GM12878 (cell line): ENCODE data around the gene C3orf22. TPM values are rescaled to one million over a fixed set of nuclear protein-coding genes. Genes with fewer than 3 reads are reported as not detected.

Experiments
- ATAC-seq: fragments of 200-7000 bp; cut with Tn5 transposase; 3 replicates; pipeline ENCODE4 v1.9.1; 2020; ENCODE audit warnings: mild to moderate bottlenecking, moderate library complexity
- BruUV-seq: library from RNA; stranded (reverse); fragments of 400-500 nt; replicated peaks from 2 replicates; lab custom pipeline; 2021; lab: Mats Ljungman, UMichigan
- CTCF ChIA-PET: fragments of 300-600 bp; sonication (Branson Sonifier 250); formaldehyde crosslinking; extraction: SDS; loops from one replicate; lab custom pipeline; 2021; ENCODE audit warnings: inconsistent platforms; lab: Yijun Ruan, JAX
- POLR2A ChIA-PET: fragments of 350-600 bp; formaldehyde crosslinking; extraction: SDS; loops from one replicate; lab custom pipeline; 2021; ENCODE audit warnings: inconsistent platforms; lab: Charles Lee
- RAD21 ChIA-PET: fragments of 300-600 bp; sonication (Branson Sonifier 250); formaldehyde crosslinking; loops from one replicate; lab custom pipeline; 2023; ENCODE audit warnings: antibody characterized with exemption; ENCODE audit not compliant: unreplicated experiment; lab: Charles Lee
- SMC1A ChIA-PET: fragments of 300-600 bp; sonication (Branson Sonifier 250); formaldehyde crosslinking; loops from one replicate; lab custom pipeline; 2023; ENCODE audit not compliant: unreplicated experiment, uncharacterized antibody; lab: Charles Lee
- DNase-seq: peaks from one replicate; pipeline ENCODE4 v3.0.0-alpha.2; 2011; ENCODE audit warnings: low read depth, low spot score
- FAIRE-seq: peaks from 3 replicates; lab custom pipeline; 2011; peaks lifted over from hg19 to GRCh38; lab: Jason Lieb, UNC
- H2AFZ ChIP-seq: 2 replicates; pipeline ENCODE4 v1.6.0; 2011; ENCODE audit warnings: low read depth, low read length, control low read depth; ENCODE audit not compliant: control insufficient read depth
- H3K27ac ChIP-seq: 2 replicates; pipeline ENCODE4 v1.5.1; 2011; ENCODE audit warnings: control low read depth; ENCODE audit not compliant: control insufficient read depth, insufficient read depth
- H3K27me3 ChIP-seq, 2 experiments: replicated peaks in 1 of 2; 2 replicates each; pipeline versions ENCODE4 v1.6.0 to v1.6.1; 2011; ENCODE audit warnings: low read length in 1 of 2; ENCODE audit not compliant: control insufficient read depth in 2 of 2, insufficient read depth in 2 of 2
- H3K36me3 ChIP-seq, 2 experiments: 2 replicates each; pipeline ENCODE4 v1.5.1; 2011; ENCODE audit warnings: low read length in 1 of 2; ENCODE audit not compliant: control insufficient read depth in 2 of 2, insufficient read depth in 2 of 2
- H3K4me1 ChIP-seq: 2 replicates; pipeline ENCODE4 v1.6.1; 2011; ENCODE audit warnings: mild to moderate bottlenecking, low read length, moderate library complexity, mixed read lengths; ENCODE audit not compliant: control insufficient read depth, insufficient read depth
- H3K4me2 ChIP-seq: 2 replicates; pipeline ENCODE4 v1.6.0; 2011; ENCODE audit warnings: control low read depth; ENCODE audit not compliant: control insufficient read depth, insufficient read depth
- H3K4me3 ChIP-seq: fragments of 200-600 bp; sonication (generic); 2 replicates; pipeline ENCODE4 v1.5.1; 2016
- H3K79me2 ChIP-seq: 2 replicates; pipeline ENCODE4 v1.6.0; 2011; ENCODE audit warnings: low read length; ENCODE audit not compliant: control insufficient read depth, insufficient read depth
- H3K9ac ChIP-seq: 2 replicates; pipeline ENCODE4 v1.8.0; 2011; ENCODE audit warnings: low read length, control low read depth, mixed read lengths; ENCODE audit not compliant: control insufficient read depth, insufficient read depth
- H3K9me3 ChIP-seq: replicated peaks from 3 replicates; pipeline ENCODE4 v1.5.1; 2011; ENCODE audit warnings: mild to moderate bottlenecking, low read length; ENCODE audit not compliant: control insufficient read depth, insufficient read depth
- H4K20me1 ChIP-seq: 2 replicates; pipeline ENCODE4 v1.6.0; 2011; ENCODE audit not compliant: control insufficient read depth, insufficient read depth
- ELK1 ChIP-seq: IDR thresholded peaks from 2 replicates; pipeline ENCODE4 v1.6.1; 2012; ENCODE audit warnings: low read depth, low read length, improper control_type of control experiment
- EZH2 ChIP-seq: IDR thresholded peaks from 2 replicates; pipeline ENCODE4 v1.6.1; 2012; ENCODE audit warnings: low read depth, mild to moderate bottlenecking, control low read depth, inconsistent platforms, low read length, borderline replicate concordance; ENCODE audit not compliant: control insufficient read depth
- MEF2A ChIP-seq: IDR thresholded peaks from 2 replicates; pipeline ENCODE4 v1.6.1; 2011; ENCODE audit warnings: low read depth, mild to moderate bottlenecking, low read length, moderate library complexity; ENCODE audit not compliant: insufficient read depth
- MTA2 ChIP-seq: fragments of 450-650 bp; IDR thresholded peaks from 2 replicates; pipeline ENCODE4 v1.6.1; 2016; ENCODE audit warnings: low read depth, mild to moderate bottlenecking, moderate library complexity
- PML ChIP-seq: IDR thresholded peaks from 2 replicates; pipeline ENCODE4 v1.6.1; 2012; ENCODE audit warnings: low read length, inconsistent platforms
- POLR2A ChIP-seq: IDR thresholded peaks from 2 replicates; pipeline ENCODE4 v1.6.1; 2011; ENCODE audit warnings: low read depth, mild to moderate bottlenecking, low read length
- POLR2AphosphoS5 ChIP-seq: IDR thresholded peaks from 2 replicates; pipeline ENCODE4 v1.6.1; 2011; ENCODE audit warnings: mild to moderate bottlenecking, low read length, inconsistent platforms
- RB1 ChIP-seq: fragments of 450-650 bp; formaldehyde crosslinking; IDR thresholded peaks from 2 replicates; pipeline ENCODE4 v1.6.1; 2017; ENCODE audit warnings: mild to moderate bottlenecking, borderline replicate concordance
- SMAD5 ChIP-seq: IDR thresholded peaks from 2 replicates; pipeline ENCODE4 v1.6.1; 2016; ENCODE audit warnings: antibody characterized with exemption, low read depth
- SRF ChIP-seq, 2 experiments: IDR thresholded peaks; 2 replicates each; pipeline ENCODE4 v1.6.1; 2011; ENCODE audit warnings: low read depth in 2 of 2, low read length in 2 of 2, mild to moderate bottlenecking in 1 of 2, moderate library complexity in 1 of 2
- SUZ12 ChIP-seq: fragments of 200-600 bp; sonication (generic); IDR thresholded peaks from one replicate; pipeline ENCODE4 v1.6.1; 2018; ENCODE audit warnings: antibody characterized with exemption, mild to moderate bottlenecking; ENCODE audit not compliant: unreplicated experiment
- ZBED1 ChIP-seq: IDR thresholded peaks from 2 replicates; pipeline ENCODE4 v1.6.1; 2016; ENCODE audit warnings: borderline replicate concordance
- ZNF622 ChIP-seq: fragments of 450-650 bp; IDR thresholded peaks from 2 replicates; pipeline ENCODE4 v1.6.1; 2017; ENCODE audit warnings: mild to moderate bottlenecking, inconsistent platforms
- ZSCAN29 ChIP-seq: fragments of 450-650 bp; IDR thresholded peaks from 2 replicates; pipeline ENCODE4 v1.6.1; 2017; ENCODE audit warnings: mild to moderate bottlenecking, moderate library complexity
- WGBS: methylation state at CpG from one replicate; pipeline ENCODE4 v1.1.6; 2016; ENCODE audit warnings: low lambda C conversion rate; ENCODE audit not compliant: insufficient replicate concordance, insufficient coverage; ENCODE audit errors: missing lambda C conversion rate; 5-methylcytosine and 5-hydroxymethylcytosine counted together
- in situ Hi-C: fragments of 300-500 bp; cut with MboI; formaldehyde crosslinking; loops from 9 replicates; pipeline ENCODE4 v1.14.3; 2018; ENCODE audit warnings: mixed read lengths
- intact Hi-C: fragments of 100-400 bp; cut with micrococcal nuclease; formaldehyde crosslinking; loops from one replicate; pipeline ENCODE4 v1.14.2; 2022; ENCODE audit not compliant: unreplicated experiment
- polyA plus RNA-seq, 11 experiments: library from polyadenylated mRNA; depleted of rRNA in 4 of 11; unstranded in 6 of 11; stranded (reverse) in 5 of 11; fragments of >200 nt; fragmentation: Nextera tagmentation in 4 of 11; fragmentation: Illumina TruSeq in 1 of 11; extraction: Ambion mirVana in 4 of 11; extraction: Trizol in 1 of 11; gene quantifications; 1 replicate in 1 of 11; 2 replicates in 10 of 11; pipeline versions ENCODE4 v1.2.1 to v1.2.3, GENCODE V29; 2011 to 2016; ENCODE audit warnings: inconsistent platforms in 2 of 11, missing spikeins in 2 of 11, low read depth in 1 of 11
- total RNA-seq, 4 experiments: library from RNA; depleted of rRNA in 3 of 4; stranded (reverse); fragments of >200 nt in 3 of 4; fragmentation: Illumina TruSeq in 1 of 4; extraction: Trizol in 1 of 4; gene quantifications; 2 replicates each; pipeline versions ENCODE4 v1.2.1 to v1.2.3, GENCODE V29; 2013 to 2021
- TF ChIP-seq, protein P1 (sequence below): fragments of 450-650 bp; IDR thresholded peaks from 2 replicates; pipeline ENCODE4 v1.6.1; 2017; ENCODE audit warnings: mild to moderate bottlenecking, low read depth, inconsistent platforms; ENCODE audit not compliant: poor library complexity, severe bottlenecking
- TF ChIP-seq, protein P2 (sequence below): fragments of 450-650 bp; formaldehyde crosslinking; IDR thresholded peaks from 2 replicates; pipeline ENCODE4 v1.4.0; 2020; ENCODE audit warnings: mild to moderate bottlenecking, moderate library complexity
- TF ChIP-seq, protein P3 (sequence below): fragments of 450-650 bp; IDR thresholded peaks from 2 replicates; pipeline ENCODE4 v1.6.1; 2017; ENCODE audit warnings: antibody characterized with exemption, mild to moderate bottlenecking, moderate library complexity

The C3orf22 gene
- total and polyA plus RNA-seq, 10 of the 15 experiments (the other 5 are each of a cell fraction or from before 2014, with no cell fraction given), result not detected

GRCh38 chr3:126518779-126519177 lies 40.0 kb downstream of the C3orf22 start:
- Histone ChIP-seq H3K36me3 (no peaks in the 10 kb centered on the region), H3K4me3 (no peak overlapping the region), H4K20me1 (no peaks in the 10 kb centered on the region; the same call in 1 of the 2 replicates), H3K27me3 (no peaks in the 10 kb centered on the region; a peak in 1 of 4 replicates), H3K9me3 (no peaks in the 10 kb centered on the region), H2AFZ (no peak overlapping the region), H3K4me1 (no peaks in the 10 kb centered on the region), H3K9ac (no peak overlapping the region), H3K27ac (no peak overlapping the region), H3K79me2 (no peaks in the 10 kb centered on the region), H3K4me2 (no peak overlapping the region)
- 31% methylated on average over 4 of the region's 4 CpGs for WGBS
- no peak for DNase-seq
- ChIA-PET SMC1A (no interaction called here), CTCF (no interaction called here), POLR2A (no interaction called here), RAD21 (no interaction called here)
- ATAC-seq, result no peak
- BruUV-seq, result no TSS peak
- in situ Hi-C loops, result no loop called here
- no peak for FAIRE-seq
- intact Hi-C loops, result no loop called here
- TF ChIP-seq ZNF622 (no peak), ZSCAN29 (no peak), RB1 (no peak), SMAD5 (no peak), ELK1 (no peak), POLR2AphosphoS5 (no peak), PML (no peak), ZBED1 (no peak), SUZ12 (no peak), MEF2A (no peak), MTA2 (no peak), SRF (IDR thresholded peaks at IDR 0.05; ENCODE audit: low read depth in 2 of 2, low read length in 2 of 2) (no peak), EZH2 (no peak), POLR2A (no peak)
- TF ChIP-seq, protein P1, sequence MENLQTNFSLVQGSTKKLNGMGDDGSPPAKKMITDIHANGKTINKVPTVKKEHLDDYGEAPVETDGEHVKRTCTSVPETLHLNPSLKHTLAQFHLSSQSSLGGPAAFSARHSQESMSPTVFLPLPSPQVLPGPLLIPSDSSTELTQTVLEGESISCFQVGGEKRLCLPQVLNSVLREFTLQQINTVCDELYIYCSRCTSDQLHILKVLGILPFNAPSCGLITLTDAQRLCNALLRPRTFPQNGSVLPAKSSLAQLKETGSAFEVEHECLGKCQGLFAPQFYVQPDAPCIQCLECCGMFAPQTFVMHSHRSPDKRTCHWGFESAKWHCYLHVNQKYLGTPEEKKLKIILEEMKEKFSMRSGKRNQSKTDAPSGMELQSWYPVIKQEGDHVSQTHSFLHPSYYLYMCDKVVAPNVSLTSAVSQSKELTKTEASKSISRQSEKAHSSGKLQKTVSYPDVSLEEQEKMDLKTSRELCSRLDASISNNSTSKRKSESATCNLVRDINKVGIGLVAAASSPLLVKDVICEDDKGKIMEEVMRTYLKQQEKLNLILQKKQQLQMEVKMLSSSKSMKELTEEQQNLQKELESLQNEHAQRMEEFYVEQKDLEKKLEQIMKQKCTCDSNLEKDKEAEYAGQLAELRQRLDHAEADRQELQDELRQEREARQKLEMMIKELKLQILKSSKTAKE, result no peak
- TF ChIP-seq, protein P2, sequence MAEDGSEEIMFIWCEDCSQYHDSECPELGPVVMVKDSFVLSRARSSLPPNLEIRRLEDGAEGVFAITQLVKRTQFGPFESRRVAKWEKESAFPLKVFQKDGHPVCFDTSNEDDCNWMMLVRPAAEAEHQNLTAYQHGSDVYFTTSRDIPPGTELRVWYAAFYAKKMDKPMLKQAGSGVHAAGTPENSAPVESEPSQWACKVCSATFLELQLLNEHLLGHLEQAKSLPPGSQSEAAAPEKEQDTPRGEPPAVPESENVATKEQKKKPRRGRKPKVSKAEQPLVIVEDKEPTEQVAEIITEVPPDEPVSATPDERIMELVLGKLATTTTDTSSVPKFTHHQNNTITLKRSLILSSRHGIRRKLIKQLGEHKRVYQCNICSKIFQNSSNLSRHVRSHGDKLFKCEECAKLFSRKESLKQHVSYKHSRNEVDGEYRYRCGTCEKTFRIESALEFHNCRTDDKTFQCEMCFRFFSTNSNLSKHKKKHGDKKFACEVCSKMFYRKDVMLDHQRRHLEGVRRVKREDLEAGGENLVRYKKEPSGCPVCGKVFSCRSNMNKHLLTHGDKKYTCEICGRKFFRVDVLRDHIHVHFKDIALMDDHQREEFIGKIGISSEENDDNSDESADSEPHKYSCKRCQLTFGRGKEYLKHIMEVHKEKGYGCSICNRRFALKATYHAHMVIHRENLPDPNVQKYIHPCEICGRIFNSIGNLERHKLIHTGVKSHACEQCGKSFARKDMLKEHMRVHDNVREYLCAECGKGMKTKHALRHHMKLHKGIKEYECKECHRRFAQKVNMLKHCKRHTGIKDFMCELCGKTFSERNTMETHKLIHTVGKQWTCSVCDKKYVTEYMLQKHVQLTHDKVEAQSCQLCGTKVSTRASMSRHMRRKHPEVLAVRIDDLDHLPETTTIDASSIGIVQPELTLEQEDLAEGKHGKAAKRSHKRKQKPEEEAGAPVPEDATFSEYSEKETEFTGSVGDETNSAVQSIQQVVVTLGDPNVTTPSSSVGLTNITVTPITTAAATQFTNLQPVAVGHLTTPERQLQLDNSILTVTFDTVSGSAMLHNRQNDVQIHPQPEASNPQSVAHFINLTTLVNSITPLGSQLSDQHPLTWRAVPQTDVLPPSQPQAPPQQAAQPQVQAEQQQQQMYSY (CRISPR knock-in tag), result no peak
- TF ChIP-seq, protein P3, sequence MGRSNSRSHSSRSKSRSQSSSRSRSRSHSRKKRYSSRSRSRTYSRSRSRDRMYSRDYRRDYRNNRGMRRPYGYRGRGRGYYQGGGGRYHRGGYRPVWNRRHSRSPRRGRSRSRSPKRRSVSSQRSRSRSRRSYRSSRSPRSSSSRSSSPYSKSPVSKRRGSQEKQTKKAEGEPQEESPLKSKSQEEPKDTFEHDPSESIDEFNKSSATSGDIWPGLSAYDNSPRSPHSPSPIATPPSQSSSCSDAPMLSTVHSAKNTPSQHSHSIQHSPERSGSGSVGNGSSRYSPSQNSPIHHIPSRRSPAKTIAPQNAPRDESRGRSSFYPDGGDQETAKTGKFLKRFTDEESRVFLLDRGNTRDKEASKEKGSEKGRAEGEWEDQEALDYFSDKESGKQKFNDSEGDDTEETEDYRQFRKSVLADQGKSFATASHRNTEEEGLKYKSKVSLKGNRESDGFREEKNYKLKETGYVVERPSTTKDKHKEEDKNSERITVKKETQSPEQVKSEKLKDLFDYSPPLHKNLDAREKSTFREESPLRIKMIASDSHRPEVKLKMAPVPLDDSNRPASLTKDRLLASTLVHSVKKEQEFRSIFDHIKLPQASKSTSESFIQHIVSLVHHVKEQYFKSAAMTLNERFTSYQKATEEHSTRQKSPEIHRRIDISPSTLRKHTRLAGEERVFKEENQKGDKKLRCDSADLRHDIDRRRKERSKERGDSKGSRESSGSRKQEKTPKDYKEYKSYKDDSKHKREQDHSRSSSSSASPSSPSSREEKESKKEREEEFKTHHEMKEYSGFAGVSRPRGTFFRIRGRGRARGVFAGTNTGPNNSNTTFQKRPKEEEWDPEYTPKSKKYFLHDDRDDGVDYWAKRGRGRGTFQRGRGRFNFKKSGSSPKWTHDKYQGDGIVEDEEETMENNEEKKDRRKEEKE, result no peak
